ENCODE measurements around the gene NOTCH4.
"Not testable (repeated sequence)": the region's sequence is repeated elsewhere in the genome, so short reads cannot be mapped to it uniquely, and the experiment has no call there.

NOTCH4 gene

GRCh38 chr6:32196682-32197616 lies 26.9 kb downstream of the NOTCH4 start:
- Histone ChIP-seq H3K27me3 (ENCODE audit: insufficient read depth, insufficient read length) (no peaks in the 10 kb centered on the region), H3K4me3 (ENCODE audit: insufficient read length, low read depth) (peak overlapping the region; percentile 89), H3K4me1 (ENCODE audit: insufficient read depth, insufficient read length) (peaks cover 14% of the 10 kb centered on the region), H3K9ac (ENCODE audit: insufficient read length, low read depth) (peak overlapping the region; percentile 97), H3K9me3 (ENCODE audit: insufficient read depth, low read length) (no peaks in the 10 kb centered on the region), H3K36me3 (ENCODE audit: insufficient read depth, insufficient read length, low read length) (no peaks in the 10 kb centered on the region)
- TF ChIP-seq ZNF274 (IDR thresholded peaks at IDR 0.05; ENCODE audit: low read depth, low read length) = no peak
- TF ChIP-seq SUZ12 (IDR thresholded peaks at IDR 0.05; ENCODE audit: extremely low read depth, insufficient read depth, insufficient read length) = no peak
- no peak for TF ChIP-seq YY1 (IDR thresholded peaks at IDR 0.05; ENCODE audit: insufficient read depth, insufficient read length)
- DNase-seq (ENCODE audit: low read depth, low spot score) = no peak

DNA sequence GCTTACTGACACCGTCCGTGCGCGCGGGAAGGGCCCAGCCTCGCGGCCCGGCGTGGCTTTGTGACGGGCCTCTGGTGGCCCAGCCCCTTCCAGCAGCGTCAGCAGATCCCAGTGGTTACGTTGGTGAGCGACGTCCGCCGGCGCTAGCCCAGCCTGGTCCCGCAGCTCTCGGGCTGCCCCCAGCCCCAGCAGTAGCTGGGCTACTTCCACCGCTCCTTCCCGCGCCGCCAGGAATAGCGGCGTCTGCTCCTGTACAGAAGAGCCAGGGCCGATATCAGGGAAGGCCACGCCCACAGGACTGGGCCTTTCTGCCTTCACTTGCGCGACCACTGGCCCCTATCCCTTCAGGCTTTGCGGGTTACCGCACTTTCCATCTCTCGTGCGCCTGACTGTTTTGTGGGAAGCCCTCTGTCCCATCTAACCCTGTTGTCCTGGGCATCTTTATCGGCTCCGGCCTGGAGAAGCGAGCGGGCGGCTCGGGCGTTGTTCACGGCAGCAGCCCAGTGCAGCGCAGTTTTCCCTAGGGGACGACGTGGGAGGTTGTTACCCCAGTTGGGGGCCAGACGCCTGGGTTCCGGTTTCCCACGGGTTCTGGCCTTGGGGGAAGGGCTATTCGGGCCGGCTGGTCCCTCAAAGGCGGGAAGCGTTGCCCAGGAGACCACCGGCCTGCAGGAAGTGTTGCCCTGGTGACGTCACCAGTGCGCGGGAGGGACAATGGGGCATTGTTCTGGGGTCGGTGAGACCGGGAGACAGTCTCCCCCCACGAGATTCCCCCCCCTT lies 27.8 kb downstream of the NOTCH4 start:
- Histone ChIP-seq H3K4me1 (ENCODE audit: insufficient read depth, insufficient read length) (peaks cover 17% of the 10 kb centered on the region), H3K27me3 (ENCODE audit: insufficient read depth, insufficient read length) (no peaks in the 10 kb centered on the region), H3K36me3 (ENCODE audit: insufficient read depth, insufficient read length, low read length) (no peaks in the 10 kb centered on the region), H3K4me3 (ENCODE audit: insufficient read length, low read depth) (peak overlapping the region; percentile 89), H3K9me3 (ENCODE audit: insufficient read depth, low read length) (no peaks in the 10 kb centered on the region), H3K9ac (ENCODE audit: insufficient read length, low read depth) (peak overlapping the region; percentile 97)
- DNase-seq (ENCODE audit: low read depth, low spot score) = peak; percentile 74
- TF ChIP-seq ZNF274 (IDR thresholded peaks at IDR 0.05; ENCODE audit: low read depth, low read length) = no peak
- TF ChIP-seq YY1 (IDR thresholded peaks at IDR 0.05; ENCODE audit: insufficient read depth, insufficient read length) = no peak
- no peak for TF ChIP-seq SUZ12 (IDR thresholded peaks at IDR 0.05; ENCODE audit: extremely low read depth, insufficient read depth, insufficient read length)

DNA sequence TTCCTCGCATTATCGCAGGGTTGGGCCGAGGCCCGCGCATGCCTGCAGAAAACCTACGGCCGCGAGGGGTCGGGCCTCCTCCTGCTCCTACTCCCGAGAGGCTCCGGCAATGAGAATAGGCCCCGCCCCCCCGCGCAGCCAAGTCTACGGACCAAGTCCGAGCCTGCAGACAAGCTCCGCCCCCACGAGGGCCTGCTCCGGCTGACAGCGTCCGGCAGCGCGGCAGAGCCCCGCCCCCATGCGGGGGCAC lies 28.3 kb downstream of the NOTCH4 start:
- DNase-seq (ENCODE audit: low read depth, low spot score) = peak; percentile 96
- Histone ChIP-seq H3K9me3 (ENCODE audit: insufficient read depth, low read length) (no peaks in the 10 kb centered on the region), H3K27me3 (ENCODE audit: insufficient read depth, insufficient read length) (no peaks in the 10 kb centered on the region), H3K4me3 (ENCODE audit: insufficient read length, low read depth) (peak overlapping the region; percentile 89), H3K4me1 (ENCODE audit: insufficient read depth, insufficient read length) (peaks cover 19% of the 10 kb centered on the region), H3K9ac (ENCODE audit: insufficient read length, low read depth) (no peak overlapping the region), H3K36me3 (ENCODE audit: insufficient read depth, insufficient read length, low read length) (no peaks in the 10 kb centered on the region)
- TF ChIP-seq YY1 (IDR thresholded peaks at IDR 0.05; ENCODE audit: insufficient read depth, insufficient read length) = no peak
- no peak for TF ChIP-seq SUZ12 (IDR thresholded peaks at IDR 0.05; ENCODE audit: extremely low read depth, insufficient read depth, insufficient read length)
- no peak for TF ChIP-seq ZNF274 (IDR thresholded peaks at IDR 0.05; ENCODE audit: low read depth, low read length)

DNA sequence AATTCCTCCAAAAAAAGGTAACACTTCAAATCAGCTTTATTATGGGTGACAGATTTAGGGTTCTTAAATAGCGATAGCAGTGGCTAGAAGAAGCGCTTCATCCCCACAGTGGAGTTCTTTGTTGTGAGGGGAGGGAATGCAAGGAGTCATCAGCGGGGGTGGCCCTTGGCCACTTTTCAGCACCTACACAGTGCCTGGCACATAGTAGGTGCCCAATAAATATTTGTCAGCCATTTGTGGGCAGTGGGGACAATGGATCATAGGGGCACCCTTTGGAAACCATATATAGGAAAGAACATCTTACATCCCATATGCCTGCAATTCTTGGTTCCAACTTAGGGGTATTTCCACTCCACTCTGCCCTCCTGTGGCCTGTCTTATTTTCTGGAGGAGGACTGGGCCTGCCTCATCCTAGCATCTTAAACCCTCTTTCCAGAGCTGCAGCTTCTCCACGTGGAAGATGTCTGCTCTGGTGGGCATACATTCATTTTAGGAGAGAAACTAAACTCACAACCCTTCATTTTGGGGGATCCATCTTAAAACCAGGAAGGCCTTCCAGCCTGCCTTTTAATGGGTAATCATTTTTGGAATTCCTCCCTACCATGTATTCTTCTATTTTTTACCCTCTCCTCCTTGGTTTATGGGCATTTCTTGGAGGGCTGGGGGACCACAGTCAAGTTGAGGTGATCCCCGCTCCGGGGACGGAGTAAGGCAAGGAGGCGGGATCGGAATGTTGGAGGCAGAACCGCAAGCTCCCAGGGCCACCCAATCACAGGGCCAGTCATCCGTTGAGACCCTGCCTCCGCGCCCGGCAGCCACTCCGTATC lies 28.8 kb downstream of the NOTCH4 start:
- H3K4me1 ChIP-seq (ENCODE audit: insufficient read depth, insufficient read length) = peaks cover 19% of the 10 kb centered on the region
- DNase-seq (ENCODE audit: low read depth, low spot score) = no peak

DNA sequence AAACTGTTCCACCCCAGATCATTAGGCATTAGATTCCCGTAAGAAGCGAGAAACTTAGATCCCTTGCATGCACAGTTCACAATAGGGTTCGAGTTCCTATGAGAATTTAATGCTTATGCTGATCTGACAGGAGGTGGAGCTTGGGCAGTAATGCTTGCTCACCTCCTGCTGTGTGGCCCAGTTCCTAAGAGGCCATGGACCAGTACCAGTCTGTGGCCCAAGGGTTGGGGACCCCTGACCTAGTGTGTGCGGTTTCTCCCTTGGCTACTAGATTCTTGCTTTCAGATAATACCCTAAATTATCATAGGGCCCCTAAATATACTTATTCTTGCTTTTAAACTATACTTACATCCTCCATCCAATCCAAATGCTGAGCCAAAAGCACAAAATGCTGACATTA lies 29.5 kb downstream of the NOTCH4 start:
- no peak overlapping the region for H3K9ac ChIP-seq (ENCODE audit: insufficient read length, low read depth)
- H3K4me1 ChIP-seq (ENCODE audit: insufficient read depth, insufficient read length) = peaks cover 19% of the 10 kb centered on the region
- no peaks in the 10 kb centered on the region for H3K9me3 ChIP-seq (ENCODE audit: insufficient read depth, low read length)
- H3K36me3 ChIP-seq (ENCODE audit: insufficient read depth, insufficient read length, low read length) = no peaks in the 10 kb centered on the region
- TF ChIP-seq ZNF274 (IDR thresholded peaks at IDR 0.05; ENCODE audit: low read depth, low read length) (no peak), SUZ12 (IDR thresholded peaks at IDR 0.05; ENCODE audit: extremely low read depth, insufficient read depth, insufficient read length) (no peak), YY1 (IDR thresholded peaks at IDR 0.05; ENCODE audit: insufficient read depth, insufficient read length) (no peak)
- H3K4me3 ChIP-seq (ENCODE audit: insufficient read length, low read depth) = no peak overlapping the region
- DNase-seq (ENCODE audit: low read depth, low spot score) = no peak
- H3K27me3 ChIP-seq (ENCODE audit: insufficient read depth, insufficient read length) = no peaks in the 10 kb centered on the region

More for the DNA sequence above, 28.8 kb downstream of the NOTCH4 start:
- Histone ChIP-seq H3K9ac (ENCODE audit: insufficient read length, low read depth) (peak overlapping the region; percentile 52), H3K36me3 (ENCODE audit: insufficient read depth, insufficient read length, low read length) (no peaks in the 10 kb centered on the region), H3K9me3 (ENCODE audit: insufficient read depth, low read length) (no peaks in the 10 kb centered on the region), H3K4me3 (ENCODE audit: insufficient read length, low read depth) (peak overlapping the region; percentile 34), H3K27me3 (ENCODE audit: insufficient read depth, insufficient read length) (no peaks in the 10 kb centered on the region)
- TF ChIP-seq ZNF274 (IDR thresholded peaks at IDR 0.05; ENCODE audit: low read depth, low read length) (no peak), YY1 (IDR thresholded peaks at IDR 0.05; ENCODE audit: insufficient read depth, insufficient read length) (no peak), SUZ12 (IDR thresholded peaks at IDR 0.05; ENCODE audit: extremely low read depth, insufficient read depth, insufficient read length) (no peak)

DNA sequence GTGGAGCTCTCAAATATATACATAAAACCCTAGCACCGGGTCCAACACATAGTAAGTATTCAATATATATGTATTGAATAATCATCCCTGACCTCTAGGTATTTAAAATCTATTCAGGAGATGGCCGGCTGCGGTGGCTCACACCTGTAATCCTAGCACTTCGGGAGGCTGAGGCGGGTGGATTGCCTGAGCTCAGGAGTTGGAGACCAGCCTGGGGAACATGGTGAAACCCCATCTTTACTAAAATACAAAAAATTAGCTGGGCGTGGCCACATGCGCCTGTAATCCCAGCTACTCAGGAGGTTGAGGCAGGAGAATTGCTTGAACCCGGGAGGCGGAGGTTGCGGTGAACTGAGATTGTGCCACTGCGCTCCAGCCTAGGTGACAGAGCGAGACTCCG lies 30.8 kb downstream of the NOTCH4 start:
- DNase-seq (ENCODE audit: low read depth, low spot score); H3K9me3 ChIP-seq (ENCODE audit: insufficient read depth, low read length); H3K9ac ChIP-seq (ENCODE audit: insufficient read length, low read depth); H3K27me3 ChIP-seq (ENCODE audit: insufficient read depth, insufficient read length); H3K36me3 ChIP-seq (ENCODE audit: insufficient read depth, insufficient read length, low read length): not testable (repeated sequence)
- H3K4me3 ChIP-seq (ENCODE audit: insufficient read length, low read depth) = peak overlapping the region; percentile 22
- peaks cover 17% of the 10 kb centered on the region for H3K4me1 ChIP-seq (ENCODE audit: insufficient read depth, insufficient read length)
